ENCODE data around the gene CRISP1.
"Not testable (repeated sequence)": the region's sequence is repeated elsewhere in the genome, so short reads cannot be mapped to it uniquely, and the experiment has no call there.

CRISP1 gene, protein sequence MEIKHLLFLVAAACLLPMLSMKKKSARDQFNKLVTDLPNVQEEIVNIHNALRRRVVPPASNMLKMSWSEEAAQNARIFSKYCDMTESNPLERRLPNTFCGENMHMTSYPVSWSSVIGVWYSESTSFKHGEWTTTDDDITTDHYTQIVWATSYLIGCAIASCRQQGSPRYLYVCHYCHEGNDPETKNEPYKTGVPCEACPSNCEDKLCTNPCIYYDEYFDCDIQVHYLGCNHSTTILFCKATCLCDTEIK

DNA sequence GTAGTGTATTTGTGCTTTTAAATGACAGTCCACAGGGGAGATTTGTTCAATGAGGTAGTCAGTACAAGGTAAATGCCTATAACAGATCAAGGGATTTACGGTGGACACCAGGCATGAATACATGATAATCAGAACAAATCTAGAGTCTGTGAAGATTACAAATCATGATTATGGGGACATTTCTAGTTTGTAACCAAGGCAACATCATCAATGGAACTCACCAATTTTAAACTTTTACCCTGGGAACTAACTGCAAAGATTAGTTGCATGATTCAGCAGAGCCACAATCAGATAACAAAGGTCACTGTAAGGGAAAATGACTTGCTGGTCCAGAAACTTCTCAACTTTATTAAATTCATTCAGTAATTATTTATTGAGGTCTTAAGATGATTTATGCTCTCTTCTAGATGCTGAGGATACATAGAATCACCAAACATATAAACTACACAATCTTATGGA lies at the start of gene CRISP1:
Gene CRISP1, minus strand, starts transcription at position 51 of the 459 bp plus-strand sequence. CDS start 9,135 bp downstream, outside the sequence.
- DNase-seq: no peak

DNA sequence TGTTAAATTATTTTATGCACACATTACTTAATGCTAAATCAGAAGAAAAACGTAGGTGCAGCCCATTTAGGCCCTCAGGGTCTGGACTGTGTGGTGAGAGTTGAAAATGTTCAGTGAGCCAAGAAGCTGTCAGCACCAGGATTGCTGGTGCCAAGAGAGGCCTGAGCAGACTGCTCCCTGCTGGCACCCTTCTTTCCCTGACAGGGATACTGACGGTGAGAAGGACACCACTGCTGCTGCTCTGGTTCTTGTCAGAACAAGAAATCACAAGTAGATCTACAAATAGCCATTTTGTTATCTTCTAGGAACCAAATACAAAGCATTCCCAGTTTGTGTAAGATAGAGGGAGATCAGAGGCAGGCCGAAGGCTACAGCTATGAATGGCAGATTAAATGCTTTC lies 48.7 kb upstream of the CRISP1 start:
- no peak for DNase-seq

DNA sequence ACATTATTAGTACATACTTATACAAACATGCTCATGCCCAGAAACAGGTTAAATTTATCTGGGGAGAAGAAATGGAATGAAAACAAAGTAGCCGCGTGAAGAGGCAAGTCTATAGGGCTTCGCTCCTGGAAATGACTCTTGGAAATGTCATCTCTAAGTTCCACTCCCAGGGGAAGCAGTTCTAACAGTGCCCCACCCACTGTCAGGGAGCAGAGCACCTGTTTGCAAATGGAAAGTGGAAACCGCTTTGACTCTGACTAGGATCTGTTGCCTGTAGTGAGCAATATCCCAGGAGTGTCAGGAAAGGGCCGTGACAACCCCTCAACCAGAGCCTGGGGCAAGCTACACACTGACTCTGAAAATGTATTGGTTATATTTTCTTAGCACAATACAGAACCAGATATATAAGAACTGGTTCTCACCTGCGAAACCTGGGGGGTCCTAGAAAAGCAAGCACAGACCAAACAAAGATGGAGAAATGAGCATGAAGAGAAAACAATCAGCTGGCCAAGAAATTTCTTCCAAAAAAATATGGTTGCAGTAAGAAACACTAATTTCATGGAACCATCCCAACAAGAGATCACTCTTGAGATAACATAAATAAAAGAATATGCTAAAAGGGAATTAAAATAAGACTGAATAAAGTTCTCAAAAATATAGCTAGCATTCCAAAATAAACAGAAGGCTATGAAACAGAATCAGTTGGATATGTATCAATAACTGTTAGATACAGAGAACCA lies 47.5 kb upstream of the CRISP1 start:
- DNase-seq: no peak

DNA sequence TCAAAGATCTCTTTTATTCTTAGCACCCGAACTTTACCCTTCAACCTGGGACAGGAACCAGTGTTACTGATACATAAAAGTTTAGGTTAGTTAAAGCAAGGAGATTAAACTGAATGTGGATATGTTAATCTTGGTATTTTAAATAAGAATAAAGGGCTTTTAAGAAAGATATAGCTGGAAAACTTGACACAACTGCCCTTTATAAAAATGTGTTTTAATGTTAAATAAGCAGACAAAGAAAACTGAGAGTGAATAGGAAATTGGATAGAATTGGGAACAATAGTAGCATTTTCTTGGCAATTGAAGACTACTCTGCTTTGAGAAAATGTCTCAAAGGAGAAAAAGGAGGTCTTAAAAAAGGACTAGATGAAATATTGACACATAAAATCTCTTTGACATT lies 45.9 kb upstream of the CRISP1 start:
- DNase-seq: no peak

DNA sequence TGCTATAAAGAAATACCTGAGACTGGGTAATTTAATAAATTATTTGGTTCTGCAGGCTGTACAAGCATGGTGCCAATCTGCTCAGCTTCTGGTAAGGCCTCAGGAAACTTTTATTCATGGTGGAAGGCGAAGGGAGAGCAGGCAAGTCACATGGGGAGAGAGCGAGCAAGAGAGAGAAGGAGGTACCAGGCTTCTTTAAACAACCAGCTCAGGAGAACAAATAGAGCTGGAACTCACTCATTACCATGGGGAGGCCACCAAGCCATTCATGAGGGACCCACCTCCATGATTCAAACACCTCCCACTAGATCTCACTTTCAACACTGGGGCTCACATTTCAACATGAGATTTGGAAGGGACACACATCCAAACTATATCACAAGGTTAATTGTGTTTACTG lies 44.9 kb upstream of the CRISP1 start:
- no peak for DNase-seq

DNA sequence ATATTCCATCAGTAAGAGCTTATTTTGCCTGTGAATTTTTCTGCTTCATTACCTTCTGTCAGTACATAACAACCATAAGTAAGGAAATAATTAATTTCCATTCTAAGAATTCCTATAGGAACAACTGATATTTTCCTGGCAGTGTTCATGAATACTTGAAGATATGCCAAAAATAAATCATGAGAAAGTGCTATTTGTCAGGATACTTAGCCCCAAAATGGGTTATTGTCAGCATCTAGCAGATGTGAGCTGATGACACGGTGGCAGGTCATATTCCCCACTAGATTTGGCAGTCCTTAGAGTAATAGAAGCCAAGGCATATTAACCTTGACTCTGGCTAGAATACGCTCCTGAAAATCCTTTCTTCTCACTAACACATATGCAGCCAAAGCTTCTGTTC lies 43.2 kb upstream of the CRISP1 start:
- DNase-seq: no peak

DNA sequence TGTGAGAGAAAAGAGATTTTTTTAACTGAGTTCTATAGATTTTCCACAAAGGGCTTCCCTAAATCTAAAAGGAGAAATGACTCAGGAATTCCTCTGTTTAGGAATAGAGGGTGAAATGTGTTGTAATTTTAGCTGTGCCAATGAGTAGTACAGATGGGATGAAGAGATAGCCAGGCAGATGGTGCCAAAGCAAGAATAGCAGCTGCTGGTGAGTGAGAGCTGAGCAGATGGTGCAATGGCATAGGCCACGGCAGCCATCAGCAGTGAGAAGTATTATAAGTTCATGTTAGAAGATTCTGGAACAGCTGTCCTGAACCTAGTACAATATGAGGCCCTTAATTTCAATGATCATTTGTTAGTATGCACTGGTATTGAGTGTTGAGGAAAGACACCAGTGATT lies 40.2 kb upstream of the CRISP1 start:
- no peak for DNase-seq

DNA sequence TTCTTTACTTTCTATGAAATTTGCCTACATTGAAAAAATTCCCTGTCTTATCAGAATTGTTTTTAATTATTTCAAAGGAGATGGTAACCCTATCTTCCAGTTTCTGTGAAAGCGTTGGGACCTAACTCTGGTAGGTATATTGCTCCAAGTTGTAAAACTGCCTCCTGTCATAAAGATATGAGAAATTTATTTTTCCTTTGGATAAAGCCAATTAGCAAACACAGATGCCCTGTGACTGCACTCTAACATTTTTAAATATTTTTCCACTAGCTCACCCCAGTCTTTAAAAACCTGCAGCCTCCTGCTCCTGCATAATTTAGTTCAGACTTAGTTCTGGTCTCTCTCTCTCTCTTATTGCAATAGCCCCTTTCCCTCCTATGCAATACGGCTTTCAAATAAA lies 39.0 kb upstream of the CRISP1 start:
- no peak for DNase-seq

DNA sequence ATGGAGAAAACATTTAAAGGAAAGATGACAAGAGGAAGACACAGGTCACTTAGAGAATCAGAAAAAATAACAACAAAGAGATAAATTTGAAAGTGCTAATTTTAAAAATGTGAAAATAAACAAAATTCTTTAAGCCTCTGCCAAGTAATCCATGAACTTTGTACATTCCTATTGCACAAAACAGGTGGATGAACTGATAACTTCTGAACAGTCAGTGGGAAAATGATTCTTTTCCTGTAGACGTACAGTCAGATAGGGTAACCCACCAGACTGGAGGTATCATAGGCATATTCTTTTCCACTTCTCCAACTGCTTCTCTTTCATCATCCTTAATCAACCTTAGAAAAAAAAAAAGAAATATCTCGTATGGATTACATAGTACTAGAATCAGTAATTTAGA lies 36.5 kb upstream of the CRISP1 start:
- DNase-seq: no peak

DNA sequence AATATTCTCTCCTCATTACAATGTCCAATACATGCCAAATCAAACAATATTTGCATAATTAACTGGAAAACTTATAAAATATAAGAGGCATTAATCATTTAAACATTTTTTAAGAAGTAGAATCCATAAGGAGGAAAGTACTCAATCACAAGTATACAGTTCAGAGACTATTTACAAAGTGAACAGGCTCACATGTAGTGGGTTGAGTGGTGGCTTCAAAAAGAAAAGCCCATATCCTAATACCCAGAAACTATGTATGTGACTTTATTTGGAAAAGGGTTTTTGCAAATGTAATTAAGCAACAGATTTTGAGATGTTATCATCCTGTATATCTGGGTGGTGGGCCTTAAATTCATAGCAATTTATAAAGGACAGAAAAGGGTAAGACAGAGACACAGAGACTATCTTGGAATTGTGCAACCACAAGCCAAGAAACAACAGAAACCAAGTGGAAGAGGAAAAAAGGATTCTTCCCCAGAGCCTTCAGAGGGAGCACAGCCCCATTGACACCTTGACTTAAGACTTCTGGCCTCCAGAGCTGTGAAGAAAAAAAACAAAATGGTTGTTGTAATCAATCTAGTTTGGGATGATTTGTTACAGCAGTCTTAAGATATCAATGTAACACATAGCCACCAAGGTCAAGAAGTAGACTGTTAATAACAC lies 32.7 kb upstream of the CRISP1 start:
- no peak for DNase-seq

DNA sequence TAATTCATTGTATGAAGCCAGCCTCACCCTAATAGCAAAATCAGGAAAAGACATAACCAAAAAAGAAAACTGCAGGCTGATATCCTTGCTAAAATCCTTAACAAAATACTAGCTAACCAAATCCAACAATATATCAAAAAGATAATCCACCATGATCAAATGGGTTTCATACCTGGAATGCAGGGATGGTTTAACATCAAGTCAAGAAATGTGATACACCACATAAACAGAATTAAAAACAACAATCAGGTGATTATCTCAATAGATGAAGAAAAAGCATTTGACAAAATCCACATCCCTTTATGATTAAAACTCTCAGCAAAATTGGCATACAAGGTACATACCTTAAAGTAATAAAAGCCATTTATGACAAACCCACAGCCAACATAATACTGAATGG lies 29.2 kb upstream of the CRISP1 start:
- not testable (repeated sequence) for DNase-seq

DNA sequence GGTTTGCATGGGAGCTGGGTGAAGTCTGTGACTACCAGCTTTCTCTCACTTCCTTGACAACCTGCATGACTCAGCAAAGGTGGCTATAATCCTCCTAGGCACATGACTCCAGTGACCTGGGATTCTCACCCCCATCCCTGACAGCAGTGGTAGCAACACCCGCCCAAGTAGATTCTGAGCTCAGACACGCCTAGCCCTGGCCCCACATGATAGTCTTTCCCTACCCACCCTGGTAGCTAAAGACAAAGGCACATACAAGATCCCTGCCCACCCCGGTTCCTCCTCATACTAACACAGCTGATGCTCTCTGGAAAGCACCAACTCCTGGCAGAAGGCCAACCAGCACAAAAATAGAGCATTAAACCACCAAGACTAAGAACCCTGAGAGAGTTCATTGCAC lies 25.9 kb upstream of the CRISP1 start:
- no peak for DNase-seq

DNA sequence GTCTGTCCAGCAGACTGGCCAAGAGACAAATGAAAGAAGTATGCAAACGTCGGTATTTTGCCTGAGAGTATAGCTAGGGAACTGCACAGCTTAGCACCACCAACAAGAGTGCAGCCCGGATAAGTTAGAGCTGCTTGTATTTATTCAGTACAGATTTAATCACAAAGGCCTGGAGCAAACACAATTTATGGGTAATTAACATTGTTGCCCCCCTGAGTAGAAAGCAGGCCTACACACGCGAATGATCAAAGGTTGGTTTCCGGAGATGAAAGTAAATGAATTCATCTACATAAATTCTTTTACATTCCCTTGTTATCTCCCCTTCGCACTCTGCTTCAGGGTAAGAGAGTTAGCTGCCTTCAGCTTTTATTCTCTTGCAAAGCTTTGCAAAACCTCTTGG lies 24.7 kb upstream of the CRISP1 start:
- DNase-seq: no peak

DNA sequence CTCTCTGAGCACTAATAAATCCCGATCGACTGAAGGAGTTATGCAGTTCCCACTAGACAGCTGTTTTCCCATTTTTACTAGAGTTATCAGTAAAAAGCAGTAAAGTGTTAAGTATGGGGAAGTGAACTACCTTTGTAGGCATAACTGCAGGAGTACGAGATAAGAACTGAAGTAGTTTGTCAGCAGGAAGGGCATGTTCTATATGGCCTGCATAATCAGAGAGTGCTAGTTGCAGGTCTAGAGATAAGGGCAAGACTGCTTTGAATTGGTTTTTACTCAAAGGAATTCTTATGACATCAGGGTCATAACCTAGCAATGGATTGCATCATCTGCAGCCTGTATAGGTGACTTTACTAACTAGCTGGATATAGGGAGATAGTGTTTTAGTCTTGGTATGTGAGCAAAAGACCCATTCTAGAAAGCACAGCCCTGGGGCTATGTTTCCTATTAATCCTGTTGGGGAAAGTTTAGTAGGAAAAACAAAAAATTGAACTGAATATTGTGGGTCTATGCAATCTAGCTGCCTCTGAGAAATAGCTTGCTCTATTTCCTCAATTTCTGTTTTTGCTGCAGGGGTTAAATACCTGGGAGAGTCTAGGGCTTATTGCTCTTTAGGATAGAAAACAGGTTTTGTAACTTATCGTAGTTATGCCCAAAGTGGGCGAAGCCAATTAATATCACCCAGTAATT lies 22.6 kb upstream of the CRISP1 start:
- no peak for DNase-seq

DNA sequence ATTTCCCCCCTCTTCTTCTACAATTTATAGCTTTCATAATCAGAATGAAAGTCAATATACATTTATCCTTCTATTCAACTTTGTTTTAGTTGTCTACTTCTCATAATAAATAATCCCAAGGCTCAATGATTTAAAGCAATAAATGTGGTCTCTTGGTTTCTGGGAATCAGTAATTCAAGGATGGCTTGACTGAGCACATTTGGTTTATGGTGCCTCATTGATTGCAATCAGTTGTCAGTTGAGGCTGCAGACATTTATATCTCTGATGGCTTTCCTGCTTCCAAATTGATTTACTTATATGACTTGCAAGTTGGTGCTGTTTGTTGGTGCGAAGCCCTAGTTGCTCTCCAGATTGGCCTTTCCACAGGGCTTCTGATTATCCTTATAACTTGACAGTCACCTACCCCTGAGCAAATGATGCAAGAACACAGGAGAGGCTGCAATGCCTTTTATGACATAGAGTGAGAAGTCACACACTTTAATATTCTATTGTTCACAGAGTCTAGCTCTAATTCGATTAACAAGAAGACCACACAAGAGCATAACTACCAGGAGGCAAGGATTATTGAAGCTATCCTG lies 2.7 kb upstream of the CRISP1 start:
- no peak for DNase-seq

DNA sequence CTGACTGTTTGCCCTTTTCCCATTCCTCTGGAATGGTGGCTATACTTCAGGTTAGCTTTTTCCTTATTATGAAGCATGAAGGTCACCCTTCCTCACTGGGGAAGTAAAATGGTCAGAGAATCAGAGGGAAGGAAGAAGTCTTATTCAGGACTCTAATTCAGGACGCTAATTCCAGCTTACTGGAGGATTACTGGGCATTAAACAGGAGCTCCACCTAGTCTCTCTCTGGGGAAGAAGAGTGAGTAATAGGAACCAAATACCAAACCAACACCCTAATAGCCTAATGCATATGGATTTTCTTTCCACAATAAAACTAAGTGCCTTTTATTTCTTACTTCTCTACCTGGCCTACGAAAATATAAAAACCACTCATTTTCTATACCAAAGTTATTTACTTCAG lies 10.1 kb downstream of the CRISP1 start:
- DNase-seq: no peak

DNA sequence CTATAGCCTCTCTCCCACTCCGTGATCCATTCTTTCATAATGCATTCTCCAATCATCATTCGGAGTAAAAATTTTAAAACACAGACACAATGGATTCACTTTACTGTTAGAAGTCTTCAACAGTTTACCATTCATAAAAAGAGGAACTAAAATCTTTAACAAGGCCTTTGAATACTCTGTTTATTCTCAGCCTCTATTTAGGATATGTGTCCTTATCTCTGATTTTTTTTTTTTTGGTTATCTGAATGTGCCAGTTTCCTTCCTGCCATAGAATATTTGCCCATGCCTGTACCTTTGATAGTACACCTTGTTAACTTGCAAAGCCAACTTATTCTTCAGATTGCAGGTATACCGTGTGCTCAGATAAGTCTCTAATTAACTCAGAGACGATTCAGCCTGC lies 11.1 kb downstream of the CRISP1 start:
- no peak for DNase-seq

DNA sequence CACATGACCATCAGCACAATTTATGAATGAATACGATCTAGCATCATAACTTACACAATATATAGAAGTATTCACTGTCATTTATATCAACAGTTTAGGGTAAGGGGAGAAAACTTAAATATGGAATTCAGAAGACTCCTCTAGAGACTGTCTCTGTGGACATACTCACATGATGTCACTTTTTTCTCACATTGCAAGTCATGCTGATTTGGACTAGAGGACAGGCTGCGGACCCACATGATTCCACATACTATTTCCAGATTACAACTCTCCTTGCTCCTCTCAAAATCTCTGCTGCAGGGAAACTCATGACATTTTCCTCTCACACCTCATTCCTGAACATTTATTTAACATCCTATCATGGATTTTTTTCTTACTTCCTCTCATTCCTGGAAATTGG lies 13.4 kb downstream of the CRISP1 start:
- no peak for DNase-seq

DNA sequence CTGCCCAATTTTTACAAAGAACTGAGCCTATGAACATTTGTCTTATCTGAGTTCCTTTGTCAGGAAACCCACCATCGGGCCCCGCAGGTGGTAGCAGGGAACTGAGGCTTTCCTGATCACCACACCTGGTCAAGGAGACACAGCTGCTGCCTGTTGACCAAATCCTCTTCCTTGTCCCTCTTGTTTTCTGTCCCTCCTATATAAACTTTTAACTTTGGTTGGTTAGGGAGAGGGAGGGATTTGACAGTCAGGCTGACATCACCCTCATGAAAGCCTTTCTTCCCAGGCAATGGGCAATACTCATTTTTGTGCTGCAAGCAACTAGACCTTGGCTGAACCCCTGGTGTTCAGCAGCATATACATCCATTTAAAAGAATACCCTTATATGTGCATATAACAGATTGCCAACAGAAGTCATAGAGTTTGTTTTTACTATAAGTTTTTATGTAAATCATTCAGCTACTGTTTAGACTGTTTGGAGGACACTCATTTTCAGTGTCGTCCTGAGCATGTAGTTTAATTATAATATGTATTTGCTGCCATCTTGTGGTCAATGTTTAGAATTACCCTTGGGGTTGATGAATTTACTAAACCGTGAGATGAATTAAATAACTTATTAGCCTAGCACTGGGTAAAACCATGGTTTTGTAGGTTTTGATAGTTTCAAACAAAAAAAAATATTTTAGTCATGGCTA lies 17.0 kb downstream of the CRISP1 start:
- DNase-seq: no peak

DNA sequence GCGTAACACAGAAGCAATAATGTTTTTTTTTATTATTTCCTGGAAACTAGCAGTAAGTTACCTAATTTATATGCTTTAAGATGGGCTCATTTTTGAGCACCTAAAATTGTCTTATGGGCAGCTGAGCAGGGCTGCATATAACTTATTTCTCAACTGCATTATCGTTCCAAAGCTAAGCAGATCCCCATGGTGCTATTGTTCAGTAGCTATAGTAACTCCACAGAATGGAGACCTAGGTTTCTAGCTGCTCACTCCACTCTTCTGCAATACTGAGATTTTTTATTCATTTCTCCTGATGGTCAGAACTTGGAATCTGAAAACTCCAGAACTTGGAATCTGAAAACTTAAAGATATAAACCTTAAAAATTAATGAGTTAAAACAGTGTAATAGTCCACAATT lies 18.7 kb downstream of the CRISP1 start:
- no peak for DNase-seq

DNA sequence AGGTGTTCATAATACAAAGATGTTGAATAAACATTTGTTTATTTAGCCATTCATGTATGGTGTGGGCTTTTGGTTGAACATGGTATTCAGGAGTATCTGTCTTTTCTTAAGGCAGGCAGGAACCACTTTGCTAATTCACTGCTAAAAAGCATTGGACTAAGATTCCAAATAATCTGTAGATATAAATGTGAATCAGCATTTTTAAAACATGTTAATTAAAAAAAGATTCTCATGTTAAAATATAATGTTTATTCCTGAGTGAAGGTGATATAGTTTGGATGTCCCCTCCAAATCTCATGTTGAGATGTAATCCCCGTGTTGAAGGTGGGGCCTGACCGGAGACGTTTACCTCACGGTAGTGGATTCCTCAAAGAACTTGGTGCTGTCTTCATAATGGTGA lies 19.3 kb downstream of the CRISP1 start:
- DNase-seq: no peak

DNA sequence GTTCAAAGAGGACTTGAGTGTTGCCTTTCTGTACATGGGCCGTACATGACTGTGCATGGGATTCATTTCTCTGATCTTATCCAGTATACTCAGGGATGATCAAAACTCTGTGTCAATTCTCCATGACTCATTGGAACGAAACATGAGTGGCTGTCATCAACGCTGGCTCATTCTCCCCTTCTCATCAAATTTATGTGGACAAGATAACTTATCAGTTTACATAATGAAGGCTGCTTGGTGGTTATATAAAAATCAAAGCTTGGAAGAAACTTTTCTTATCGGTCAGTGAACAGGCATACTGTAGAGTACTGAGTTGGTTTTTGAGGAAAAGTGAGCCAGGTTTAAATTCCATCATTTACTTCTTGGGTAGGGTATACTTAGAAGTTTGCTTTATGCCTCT lies 24.9 kb downstream of the CRISP1 start:
- DNase-seq: no peak

DNA sequence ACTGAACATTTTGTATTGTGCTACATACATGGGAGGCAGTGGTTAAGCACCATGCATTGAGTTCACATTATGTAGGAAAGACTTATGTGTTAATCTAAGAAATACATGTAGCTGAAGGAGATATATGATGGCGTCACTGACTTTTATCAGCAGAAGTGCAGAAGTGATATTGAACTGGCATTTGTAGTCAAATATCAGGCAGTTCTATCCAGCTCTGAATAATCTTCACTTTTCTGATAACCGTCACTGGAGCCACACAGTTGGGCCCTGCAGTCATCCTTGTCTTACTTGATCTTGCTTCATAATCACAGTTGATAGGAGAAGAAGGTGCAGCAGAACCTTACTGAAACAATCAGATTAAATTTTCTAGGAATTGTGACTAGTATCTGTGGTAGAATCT lies 26.4 kb downstream of the CRISP1 start:
- DNase-seq: no peak
